Transverse colon (tissue), 4 donors: ENCODE data around the gene ZNF205.

ENCODE experiments used
- CTCF ChIP-seq, 5 experiments: fragments of 200-600 bp in 3 of 5; fragments of 450-650 bp in 2 of 5; sonication (generic) in 3 of 5; IDR thresholded peaks; 1 replicate in 2 of 5; 2 replicates in 3 of 5; pipeline ENCODE4 v1.5.1; 2016 to 2017; ENCODE audit warnings: antibody characterized with exemption in 5 of 5, inconsistent platforms in 3 of 5, mild to moderate bottlenecking in 2 of 5, moderate library complexity in 1 of 5
- EP300 ChIP-seq: sonication (generic); formaldehyde crosslinking; IDR thresholded peaks from one replicate; pipeline ENCODE4 v1.6.1; 2017; ENCODE audit warnings: antibody characterized with exemption, low read depth
- POLR2A ChIP-seq: fragments of 450-650 bp; IDR thresholded peaks from one replicate; pipeline ENCODE4 v1.6.1; 2016; ENCODE audit warnings: antibody characterized with exemption, mild to moderate bottlenecking, moderate library complexity
- POLR2AphosphoS5 ChIP-seq, 3 donors: sonication (generic); formaldehyde crosslinking; IDR thresholded peaks; one replicate each; pipeline ENCODE4 v1.6.1; 2016; ENCODE audit warnings: antibody characterized with exemption in 3 of 3

- TF ChIP-seq CTCF (IDR thresholded peaks at IDR 0.05) (no peak), POLR2A (no peak), EP300 (no peak), POLR2AphosphoS5 (IDR thresholded peaks at IDR 0.05) (no peak)
Observed at GRCh38 chr16:3063625-3064386, 48.6 kb upstream of the ZNF205 start.
